NCI-H2196 (cell line): ENCODE data around the gene CERS6.

Experiments used
- DNase-seq: peaks from one replicate; lab custom pipeline; 2025; ENCODE audit not compliant: unreplicated experiment; lab: John Stamatoyannopoulos, UW

CERS6 gene

GRCh38 chr2:168722592-168722991 is 266.5 kb downstream of the CERS6 start:
- no peak for DNase-seq

DNA sequence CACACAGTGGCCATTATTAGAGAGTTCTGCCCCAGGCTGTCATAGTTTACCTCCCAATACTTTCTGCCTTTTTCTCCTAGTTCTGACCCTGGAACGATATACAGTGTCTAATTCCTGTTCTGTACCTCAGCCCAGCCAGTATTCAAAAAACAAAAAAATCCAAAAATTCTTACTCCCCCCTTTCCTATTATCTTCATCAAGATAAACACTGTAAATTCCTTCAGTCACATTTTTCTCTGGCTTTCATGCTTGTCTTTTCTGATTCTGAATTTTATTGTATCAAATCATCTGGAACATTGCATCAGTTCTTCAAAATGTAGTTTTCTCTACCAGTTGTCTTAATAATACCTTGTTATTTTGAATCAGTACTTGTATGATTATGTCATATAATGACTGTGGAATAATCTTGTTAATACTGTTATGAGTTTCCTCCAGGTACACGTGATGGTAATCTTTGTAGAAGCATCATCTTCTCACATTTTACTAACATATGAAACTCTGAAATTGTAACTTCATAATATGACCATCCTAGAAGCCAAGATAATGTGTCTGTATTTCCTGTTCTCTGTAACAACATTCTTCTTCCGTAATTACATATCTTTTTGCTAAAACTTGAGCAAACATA is 267.3 kb downstream of the CERS6 start:
- DNase-seq = no peak

DNA sequence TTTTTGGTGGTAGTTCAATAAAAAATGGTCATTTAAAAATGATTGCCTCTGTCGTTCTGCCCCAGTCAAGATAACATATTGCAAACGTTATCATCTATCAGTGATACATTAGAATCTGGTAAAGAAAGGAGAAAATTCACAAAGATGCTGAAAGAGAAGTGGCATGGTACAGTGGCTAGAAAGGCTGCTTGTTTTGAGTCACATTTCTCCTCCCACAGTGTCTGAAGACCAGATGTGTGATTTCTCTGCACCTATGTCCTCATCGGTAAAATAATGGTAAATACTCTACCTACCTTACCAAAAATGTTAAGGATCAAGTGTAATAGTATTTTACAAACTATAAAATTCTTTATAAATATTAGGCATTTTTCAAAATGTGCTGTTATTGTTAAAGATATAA is 270.3 kb downstream of the CERS6 start:
- no peak for DNase-seq

- DNase-seq = no peak
Observed at GRCh38 chr2:168727904-168728470, 271.9 kb downstream of the CERS6 start.

DNA sequence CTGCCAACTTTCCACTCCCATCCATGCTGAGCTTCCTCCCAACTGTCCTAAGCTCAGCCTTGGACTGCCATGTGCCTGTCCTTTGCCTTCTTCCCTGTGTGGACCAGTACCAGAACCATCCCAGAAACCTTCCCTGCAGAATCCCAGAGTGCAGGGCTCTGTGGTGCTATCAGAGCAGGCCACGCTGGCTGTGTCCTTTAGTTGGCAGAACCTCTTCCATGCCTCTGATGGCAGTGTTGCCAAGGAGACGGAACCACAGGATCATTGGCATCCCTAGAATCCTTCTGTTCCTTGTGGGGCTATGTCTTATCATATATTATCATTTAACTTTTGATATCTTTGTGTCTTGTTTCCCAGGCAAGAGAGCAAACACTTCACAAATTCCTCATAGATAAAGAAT is 273.4 kb downstream of the CERS6 start:
- DNase-seq = no peak

DNA sequence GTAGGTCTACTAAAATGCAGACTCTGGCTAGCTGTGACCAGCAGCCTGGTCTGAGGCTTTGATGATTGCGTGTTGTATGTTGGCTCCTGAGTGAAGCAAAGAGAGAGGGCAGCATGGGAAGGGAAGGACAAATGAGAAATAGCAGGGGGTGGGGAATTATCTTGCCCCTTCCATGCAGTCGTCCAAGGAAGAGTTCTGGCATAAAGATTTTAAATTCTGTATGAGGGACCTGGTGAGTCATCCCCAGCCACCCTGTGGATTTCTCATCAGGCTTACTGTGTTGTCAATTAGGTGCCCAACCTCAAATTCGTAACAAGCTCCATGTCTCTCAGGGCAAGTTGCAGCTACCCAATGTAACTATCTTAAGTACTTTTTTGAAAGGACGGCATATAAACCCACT is 274.3 kb downstream of the CERS6 start:
- DNase-seq = no peak

- DNase-seq = no peak
Observed at GRCh38 chr2:168731002-168731401, 274.9 kb downstream of the CERS6 start.

DNA sequence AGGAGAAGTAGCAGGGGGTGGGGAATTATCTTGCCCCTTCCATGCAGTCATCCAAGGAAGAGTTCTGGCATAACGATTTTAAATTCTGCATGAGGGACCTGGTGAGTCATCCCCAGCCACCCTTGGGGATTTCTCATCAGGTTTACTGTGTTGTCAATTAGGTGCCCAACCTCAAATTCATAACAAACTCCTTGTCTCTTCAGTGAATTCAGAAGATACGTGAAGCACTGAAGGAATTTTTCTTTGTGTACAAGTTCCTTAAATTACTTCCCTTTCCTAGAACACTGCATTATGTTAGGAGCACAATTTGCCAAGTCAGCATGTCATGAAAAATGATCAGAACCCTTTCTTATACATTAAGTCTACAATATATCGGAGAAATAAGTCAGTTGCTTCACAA is 275.5 kb downstream of the CERS6 start:
- DNase-seq = no peak

DNA sequence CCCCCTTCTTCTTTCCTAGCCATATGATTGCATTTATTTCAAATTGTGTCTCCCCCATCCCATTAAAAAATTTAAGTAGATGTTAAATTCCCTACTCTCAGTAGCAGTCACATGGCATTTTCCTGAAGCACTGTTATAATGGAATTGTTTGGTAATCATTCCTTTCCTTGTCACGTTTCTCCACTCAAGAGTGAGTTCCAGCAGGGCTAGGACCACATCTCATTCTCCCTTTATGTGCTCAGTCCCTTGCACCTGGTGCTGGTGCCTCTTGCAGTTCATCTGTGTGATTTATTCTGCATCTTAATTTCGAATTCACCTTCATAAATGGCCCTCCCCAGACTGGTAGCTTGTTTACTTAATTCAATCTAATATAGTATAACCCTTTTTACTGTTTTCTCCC is 276.0 kb downstream of the CERS6 start:
- DNase-seq = no peak

DNA sequence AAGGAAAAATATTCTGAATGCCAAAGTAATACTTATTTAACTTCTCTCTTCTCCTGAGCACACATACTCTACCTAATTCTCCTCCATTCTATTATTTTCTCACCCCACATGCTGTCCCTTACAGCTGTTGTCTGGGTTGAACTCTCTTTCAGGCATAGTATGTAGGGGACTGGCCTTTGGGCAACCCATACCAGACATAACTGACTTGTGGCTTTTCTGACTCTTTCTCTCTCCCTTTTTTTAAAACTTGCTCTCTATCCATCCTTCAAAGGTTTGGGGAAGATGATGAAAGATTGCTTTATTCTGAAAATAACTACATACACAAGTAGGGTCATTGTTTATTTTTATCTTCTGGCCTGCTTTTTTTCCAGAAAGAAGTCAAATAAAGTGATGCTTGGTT is 276.4 kb downstream of the CERS6 start:
- DNase-seq = no peak

GRCh38 chr2:168734199-168734760 is 278.2 kb downstream of the CERS6 start:
- DNase-seq = no peak

DNA sequence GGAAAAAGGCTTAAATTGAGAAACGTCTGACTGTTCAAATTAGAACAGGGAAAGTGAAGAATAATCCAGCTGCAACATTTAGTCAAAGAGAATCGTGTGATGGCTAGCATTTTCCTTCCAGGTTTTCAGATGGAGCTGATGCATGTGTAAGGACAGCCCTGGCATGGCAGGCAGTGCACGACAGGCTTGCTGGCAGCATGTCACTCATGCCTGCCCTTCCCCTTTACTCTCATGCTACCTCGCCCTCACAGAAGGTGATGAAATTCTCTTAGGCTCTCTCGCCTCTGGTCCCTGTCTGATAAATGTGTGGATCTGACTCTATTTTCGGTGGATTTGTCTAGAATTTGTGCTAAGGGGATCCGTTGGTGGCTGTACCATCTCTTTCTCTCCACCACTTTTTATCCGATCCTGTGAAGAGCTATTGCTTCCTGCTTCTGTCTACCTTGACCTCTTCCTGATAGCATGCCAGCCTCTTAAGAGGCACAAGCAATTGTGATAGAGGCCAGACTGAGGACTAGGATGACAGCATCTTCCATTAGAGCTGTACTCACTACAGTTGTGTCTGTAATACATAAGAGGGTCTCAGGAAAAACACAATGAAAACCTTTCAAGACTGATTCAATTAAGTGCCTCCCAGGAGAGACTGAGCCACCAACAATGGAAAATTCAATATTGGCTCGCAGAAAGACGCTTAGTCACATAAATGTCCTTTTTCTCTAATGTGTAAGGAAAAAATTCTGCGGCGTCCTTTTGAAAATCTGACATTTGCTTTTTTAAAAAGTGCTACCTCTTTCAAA is 280.8 kb downstream of the CERS6 start:
- no peak for DNase-seq

DNA sequence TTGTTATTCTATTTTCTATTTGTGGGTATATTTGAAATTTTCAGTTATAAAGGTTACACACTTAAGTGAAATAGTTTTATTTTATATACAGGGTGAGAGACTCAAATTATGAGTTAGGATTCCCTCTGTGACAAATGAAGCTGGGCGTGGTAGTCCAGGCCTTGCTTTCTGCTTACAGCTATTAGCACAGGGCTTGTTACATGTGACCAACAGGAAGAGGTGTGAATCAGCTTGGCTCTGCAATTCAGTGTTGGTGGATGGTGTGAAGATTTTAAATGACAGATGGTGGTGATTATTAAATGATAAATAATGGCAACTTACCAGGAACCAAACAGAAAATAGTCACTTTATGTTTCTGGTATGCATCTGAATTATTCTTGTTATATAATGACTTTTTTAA is 282.0 kb downstream of the CERS6 start:
- no peak for DNase-seq

DNA sequence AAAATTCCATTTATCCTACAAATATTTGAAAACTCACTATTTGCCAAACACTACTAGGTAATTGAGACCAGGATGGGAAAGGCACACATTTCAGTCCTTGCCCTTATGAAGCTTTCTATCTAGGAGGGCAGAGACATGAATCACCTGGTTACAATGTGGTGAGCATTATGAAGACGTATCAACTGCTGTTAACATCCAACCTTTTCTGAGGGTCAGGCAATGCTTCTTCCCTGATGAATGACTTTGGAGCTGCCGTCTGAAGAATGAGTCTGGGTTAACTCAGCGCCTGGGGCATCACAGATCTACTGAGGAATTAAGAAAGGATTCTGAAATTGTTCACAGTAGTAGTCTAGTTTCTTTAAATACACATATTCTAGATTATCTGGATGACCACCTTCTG is 284.3 kb downstream of the CERS6 start:
- no peak for DNase-seq

- DNase-seq = no peak
Observed at GRCh38 chr2:168740788-168741187, 284.7 kb downstream of the CERS6 start.

- DNase-seq = no peak
Observed at GRCh38 chr2:168742258-168742932, 286.3 kb downstream of the CERS6 start.

- DNase-seq = no peak
Observed at GRCh38 chr2:168744844-168745243, 288.8 kb downstream of the CERS6 start.

DNA sequence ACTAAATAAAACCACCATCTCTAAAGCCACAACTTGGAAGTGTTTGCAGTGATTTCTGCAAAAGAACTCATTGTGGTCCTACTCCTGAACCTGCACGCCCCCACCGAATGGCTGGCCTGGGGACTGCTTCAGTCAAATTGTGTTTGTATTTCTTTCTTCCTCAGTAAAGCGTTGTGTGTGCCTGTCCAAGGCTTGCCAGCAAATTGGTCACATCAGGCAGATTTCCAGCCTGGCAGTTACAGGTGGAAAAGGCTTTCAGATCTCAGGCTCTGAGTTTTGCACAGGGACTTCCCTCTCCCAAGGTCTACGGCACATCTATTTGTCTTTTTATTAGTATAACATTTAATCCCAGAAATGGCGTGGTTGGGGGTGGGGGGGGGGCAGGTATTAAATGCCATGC is 292.4 kb downstream of the CERS6 start:
- DNase-seq = no peak

DNA sequence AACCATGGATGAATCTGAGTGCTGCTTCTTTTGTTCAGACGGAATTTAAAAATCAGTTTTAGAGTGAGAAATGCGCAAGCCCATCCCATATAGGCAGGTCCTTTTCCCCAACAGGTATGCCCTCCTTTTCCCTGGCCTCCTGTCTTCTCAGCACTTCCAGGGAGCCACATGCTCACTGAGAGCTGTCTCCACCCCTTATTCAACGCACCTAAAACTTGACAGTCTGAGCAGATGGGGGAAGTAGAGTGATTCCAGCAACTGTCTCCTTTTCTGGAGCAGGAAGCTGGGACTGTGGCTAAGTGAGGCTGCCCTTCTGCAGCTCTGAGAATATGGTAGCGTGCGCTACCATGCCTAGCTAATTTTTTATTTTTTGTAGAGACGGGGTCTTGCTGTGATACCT is 293.2 kb downstream of the CERS6 start:
- no peak for DNase-seq

DNA sequence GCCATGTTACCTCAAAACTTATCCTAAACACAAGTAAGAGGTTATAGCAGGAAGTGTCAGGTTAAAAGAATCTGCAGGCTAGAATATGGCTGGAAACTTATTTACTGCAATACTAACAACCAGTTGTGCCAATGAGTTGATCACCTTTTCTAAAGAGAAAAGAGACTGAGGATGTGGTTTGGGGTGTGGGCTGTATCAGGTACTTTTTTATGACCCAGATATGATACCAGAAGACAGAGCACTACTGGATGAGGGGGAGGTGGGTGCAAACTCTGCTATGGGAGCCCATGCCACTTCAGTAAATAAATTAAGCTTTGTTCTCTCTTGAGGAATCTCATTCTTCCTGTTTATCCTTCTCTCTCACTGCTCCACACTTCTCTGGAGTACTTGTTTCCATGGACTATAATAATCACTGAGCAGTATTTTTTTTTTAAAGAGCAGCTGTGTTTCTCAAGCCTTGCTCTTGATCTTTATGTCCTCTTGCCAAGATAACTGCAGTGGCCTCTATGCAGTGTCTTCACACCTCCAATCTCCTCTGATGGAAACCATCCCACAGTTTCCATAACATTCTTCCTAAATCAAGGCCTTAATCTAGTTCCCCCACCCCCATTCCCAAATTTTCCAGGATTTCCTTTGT is 295.1 kb downstream of the CERS6 start:
- peak; percentile 10 for DNase-seq

GRCh38 chr2:168752361-168752760 is 296.3 kb downstream of the CERS6 start:
- no peak for DNase-seq
